T-helper 1 cell treated with Interleukin-12 subunit alpha and Interleukin-12 subunit beta and Interleukin-4 antibody, amounts not matched to agents 30 μg/mL and 1 μg/mL, for 36 hours (primary cell): ENCODE data around the gene PKHD1.
A peak's percentile ranks its signal among the peaks of the same experiment; 100 is the strongest.

ENCODE experiments used
- H3K27ac Mint-ChIP-seq: one replicate; pipeline ENCODE4 v1.8.0; 2021; ENCODE audit warnings: mild to moderate bottlenecking, mixed read lengths
- H3K27me3 Mint-ChIP-seq: one replicate; pipeline ENCODE4 v1.8.0; 2021; ENCODE audit warnings: low read depth, mixed read lengths
- H3K36me3 Mint-ChIP-seq: one replicate; pipeline ENCODE4 v1.8.0; 2021; ENCODE audit warnings: low read depth, mixed read lengths
- H3K4me1 Mint-ChIP-seq: one replicate; pipeline ENCODE4 v1.8.0; 2021; ENCODE audit warnings: low read depth, mixed read lengths
- H3K4me3 Mint-ChIP-seq: one replicate; pipeline ENCODE4 v1.8.0; 2021; ENCODE audit warnings: mild to moderate bottlenecking, moderate library complexity, mixed read lengths
- H3K9me3 Mint-ChIP-seq: one replicate; pipeline ENCODE4 v1.8.0; 2021; ENCODE audit warnings: mixed read lengths

Gene PKHD1

DNA sequence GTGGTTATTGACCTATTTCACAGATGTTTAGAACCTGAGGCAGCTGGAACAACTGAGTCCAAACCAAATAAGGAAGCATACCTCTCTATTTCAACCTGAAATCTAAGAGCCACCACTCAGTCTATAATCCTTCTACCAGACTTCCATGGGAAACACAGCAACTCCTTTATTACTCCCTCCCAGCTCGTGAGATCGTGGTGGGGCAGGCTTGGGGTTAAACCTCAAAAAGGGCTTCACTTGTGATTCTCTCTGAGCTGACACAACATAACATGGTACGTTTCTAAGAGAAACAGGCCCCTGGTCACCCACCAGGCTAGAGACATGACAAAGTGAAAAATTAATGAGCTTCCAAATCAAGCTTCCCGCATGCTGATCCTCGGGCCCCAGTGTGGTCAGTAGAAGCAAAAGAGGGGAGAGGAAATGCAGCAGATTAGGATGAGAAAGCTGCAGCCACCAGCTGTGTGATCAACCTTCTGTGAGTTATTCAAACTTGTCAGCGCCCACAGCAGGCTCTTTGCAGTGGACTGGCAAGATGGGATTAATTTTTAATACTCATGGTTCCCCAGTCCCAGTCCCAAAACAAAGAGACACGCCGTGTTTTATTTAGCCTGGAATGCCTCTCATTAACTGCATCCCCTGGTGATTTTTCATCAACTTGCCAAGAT is 9.3 kb downstream of the PKHD1 start:
- Mint-ChIP-seq H3K4me1 (no peaks in the 10 kb centered on the region), H3K27me3 (peaks cover 28% of the 10 kb centered on the region), H3K9me3 (no peaks in the 10 kb centered on the region)

DNA sequence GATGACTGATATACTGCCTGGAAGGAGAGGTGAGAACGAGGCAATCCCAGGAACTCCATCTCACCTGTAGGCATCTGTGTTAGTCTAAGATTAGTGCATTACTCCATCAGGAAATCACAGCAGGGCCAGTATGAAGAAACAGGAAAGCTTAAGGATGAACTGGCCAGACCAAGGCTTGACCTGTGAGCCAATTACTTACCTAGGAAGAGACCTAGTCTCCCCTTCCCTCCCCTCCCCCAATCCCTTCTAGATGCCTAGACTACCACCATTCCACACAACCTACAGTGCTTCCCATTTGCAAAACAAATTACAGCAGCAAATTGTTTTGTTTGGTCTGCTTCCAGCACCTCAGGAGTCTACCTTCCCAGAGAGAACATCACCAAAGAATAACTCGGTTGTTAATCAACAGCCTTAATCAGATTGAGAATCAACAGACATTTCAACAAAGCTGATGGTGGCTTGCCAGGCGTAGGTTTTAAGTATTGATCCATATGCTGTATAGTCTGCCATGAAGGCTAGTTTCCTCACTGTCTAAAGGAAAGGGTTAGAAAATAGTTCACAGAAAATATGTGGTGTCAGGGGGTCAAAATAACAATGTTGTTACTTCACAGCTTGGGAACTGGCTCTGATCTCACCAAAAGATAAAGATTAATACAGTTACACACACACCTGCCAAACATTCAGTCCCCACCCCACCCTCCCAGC is 10.1 kb downstream of the PKHD1 start:
- Mint-ChIP-seq H3K9me3 (no peaks in the 10 kb centered on the region), H3K27me3 (peaks cover 34% of the 10 kb centered on the region), H3K4me1 (no peaks in the 10 kb centered on the region), H3K27ac (no peak overlapping the region), H3K36me3 (no peaks in the 10 kb centered on the region), H3K4me3 (no peak overlapping the region)

More for the DNA sequence above, 9.3 kb downstream of the PKHD1 start:
- Mint-ChIP-seq H3K4me3 (no peak overlapping the region), H3K36me3 (no peaks in the 10 kb centered on the region), H3K27ac (no peak overlapping the region)

DNA sequence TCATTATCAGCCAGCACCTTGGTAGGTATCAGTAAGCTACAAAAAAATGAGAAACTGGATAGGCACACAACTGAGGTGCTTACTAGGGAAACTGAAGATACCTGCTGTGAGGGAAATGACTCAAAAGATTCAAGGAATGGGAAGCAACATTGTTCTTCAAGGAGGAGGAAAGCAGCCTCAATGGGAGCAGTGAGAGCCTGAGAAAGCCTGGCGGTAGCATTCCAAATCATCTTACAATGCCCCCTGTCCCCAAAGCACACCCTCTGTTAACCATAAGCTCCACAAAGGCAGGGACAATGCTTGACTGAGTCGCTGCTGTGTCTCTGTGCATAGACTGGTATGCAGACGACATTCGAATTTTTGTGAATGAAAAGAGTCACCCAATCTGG is 10.6 kb downstream of the PKHD1 start:
- H3K27me3 Mint-ChIP-seq, result peaks cover 40% of the 10 kb centered on the region
- H3K9me3 Mint-ChIP-seq, result no peaks in the 10 kb centered on the region
- no peaks in the 10 kb centered on the region for H3K4me1 Mint-ChIP-seq
- H3K27ac Mint-ChIP-seq, result no peak overlapping the region
- H3K4me3 Mint-ChIP-seq, result no peak overlapping the region
- H3K36me3 Mint-ChIP-seq, result no peaks in the 10 kb centered on the region

DNA sequence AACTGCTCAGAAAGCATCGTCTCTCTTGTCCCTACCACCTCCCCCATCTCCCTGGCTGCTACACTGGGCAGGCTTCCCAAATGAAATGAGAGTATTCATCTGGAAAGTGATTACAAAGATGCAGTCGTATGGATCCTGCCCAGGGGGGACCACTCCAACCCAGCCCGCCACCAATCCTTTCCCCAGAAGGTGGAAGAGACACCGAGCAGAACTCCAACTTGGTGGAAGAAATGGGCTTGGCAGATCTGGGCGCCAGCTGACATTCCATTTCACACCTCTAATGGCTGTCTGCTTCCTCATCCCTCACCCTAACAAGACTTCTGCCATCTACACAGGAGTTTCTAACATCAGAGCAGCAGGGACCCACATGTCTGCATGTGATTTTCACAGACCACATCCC is 12.7 kb downstream of the PKHD1 start:
- Mint-ChIP-seq H3K27ac (no peak overlapping the region), H3K4me3 (no peak overlapping the region), H3K4me1 (no peaks in the 10 kb centered on the region), H3K9me3 (no peaks in the 10 kb centered on the region), H3K27me3 (peaks cover 33% of the 10 kb centered on the region), H3K36me3 (no peaks in the 10 kb centered on the region)

DNA sequence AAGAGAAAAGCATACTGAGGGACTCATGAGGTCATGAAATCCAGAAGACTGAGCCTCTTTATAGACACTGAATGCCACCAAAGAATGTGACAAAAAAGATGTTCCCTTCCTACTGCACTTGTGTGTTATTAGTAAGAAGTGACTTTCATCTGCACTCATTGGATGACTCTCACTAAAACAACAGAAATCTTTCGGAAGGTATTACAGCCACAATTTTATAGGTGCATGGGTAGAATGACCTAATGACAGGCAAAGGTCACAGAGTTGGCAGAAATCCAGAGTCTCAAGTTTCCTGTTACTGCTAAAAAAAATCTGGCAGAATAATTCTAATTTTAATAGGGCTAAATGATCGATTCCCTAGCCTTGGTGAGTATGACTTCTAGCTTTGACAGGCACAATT is 13.3 kb downstream of the PKHD1 start:
- Mint-ChIP-seq H3K4me3 (no peak overlapping the region), H3K4me1 (no peaks in the 10 kb centered on the region), H3K9me3 (no peaks in the 10 kb centered on the region), H3K27me3 (peaks cover 33% of the 10 kb centered on the region), H3K27ac (no peak overlapping the region), H3K36me3 (no peaks in the 10 kb centered on the region)

DNA sequence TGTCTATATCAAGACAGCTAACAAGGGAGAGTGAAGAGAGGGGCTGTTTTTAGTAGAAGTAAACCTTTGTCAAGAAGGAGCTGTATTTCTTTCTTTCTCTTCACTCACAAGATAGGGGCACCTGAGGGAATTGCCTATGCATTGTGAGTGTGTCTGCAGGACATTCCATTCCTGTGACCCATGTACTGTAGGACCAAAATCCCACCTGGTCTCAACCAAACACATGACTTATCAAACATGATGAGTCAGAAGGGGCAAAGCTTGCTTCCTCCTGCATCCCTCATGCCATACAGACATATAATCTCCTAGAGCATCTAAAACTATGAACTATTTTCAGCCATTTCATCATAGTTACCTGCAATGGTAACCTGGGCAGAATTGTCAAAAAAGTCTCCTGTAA is 21.8 kb downstream of the PKHD1 start:
- no peak overlapping the region for H3K4me3 Mint-ChIP-seq

DNA sequence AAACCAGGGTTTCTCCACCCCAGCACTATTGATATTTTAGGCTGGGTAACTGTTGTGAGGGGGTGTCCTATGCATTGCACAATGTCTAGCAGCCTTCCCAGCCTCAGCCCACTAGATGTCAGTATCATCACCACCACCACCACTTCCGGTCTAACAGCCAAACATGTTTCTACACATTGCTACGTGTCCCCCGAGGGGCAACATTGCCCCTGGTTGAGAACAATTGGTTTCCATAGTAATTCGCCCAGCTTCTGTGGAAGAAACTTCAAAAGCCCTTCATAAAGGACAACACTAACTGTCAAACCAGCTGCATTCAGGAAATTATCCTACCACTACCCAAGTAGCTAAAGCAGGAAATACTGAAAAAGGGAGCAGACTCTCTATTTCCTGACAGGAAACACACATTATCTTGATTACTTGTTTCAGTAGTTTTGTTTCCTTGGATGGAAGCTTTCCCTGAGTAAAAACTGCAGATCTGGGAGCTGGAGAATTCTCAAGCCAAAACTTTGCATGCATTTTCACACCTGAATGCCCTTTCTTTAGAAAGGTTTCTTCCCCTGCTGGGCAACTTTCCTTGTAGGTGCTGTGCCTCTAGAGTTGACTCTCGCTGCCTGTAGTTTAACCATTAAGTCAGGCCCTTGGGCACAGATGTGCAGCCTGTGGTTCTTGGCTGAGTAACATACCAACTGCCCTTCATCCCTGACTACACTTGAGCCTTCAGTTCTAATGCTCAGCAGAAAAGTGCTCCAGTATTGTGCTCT is 23.6 kb downstream of the PKHD1 start:
- peak overlapping the region; percentile 61 for H3K4me3 Mint-ChIP-seq
- no peak overlapping the region for H3K27ac Mint-ChIP-seq
- H3K9me3 Mint-ChIP-seq, result no peaks in the 10 kb centered on the region
- H3K36me3 Mint-ChIP-seq, result no peaks in the 10 kb centered on the region
- peaks cover 12% of the 10 kb centered on the region for H3K4me1 Mint-ChIP-seq
- H3K27me3 Mint-ChIP-seq, result peaks cover 14% of the 10 kb centered on the region

More for the DNA sequence above, 21.8 kb downstream of the PKHD1 start:
- Mint-ChIP-seq H3K9me3 (no peaks in the 10 kb centered on the region), H3K27me3 (peaks cover 11% of the 10 kb centered on the region), H3K4me1 (peaks cover 12% of the 10 kb centered on the region), H3K36me3 (no peaks in the 10 kb centered on the region), H3K27ac (no peak overlapping the region)

DNA sequence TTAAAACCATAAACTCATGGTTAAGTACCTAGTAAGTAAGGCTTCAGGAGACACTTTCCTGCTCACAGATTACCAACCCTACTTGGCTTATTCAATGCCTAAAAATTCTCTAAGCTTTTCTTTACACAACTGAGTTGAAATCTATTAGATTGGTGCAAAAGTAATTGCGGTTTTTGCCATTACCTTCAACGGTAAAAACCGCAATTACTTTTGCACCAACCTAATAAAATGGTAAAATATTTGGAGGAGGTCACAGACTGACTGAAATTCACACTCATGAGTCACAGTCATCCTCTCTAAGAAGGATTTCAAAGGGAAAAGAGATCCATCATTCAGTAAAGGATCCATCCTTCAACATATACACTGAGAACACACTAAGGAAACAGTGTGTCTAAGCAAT is 25.9 kb downstream of the PKHD1 start:
- Mint-ChIP-seq H3K36me3 (no peaks in the 10 kb centered on the region), H3K27ac (no peak overlapping the region), H3K27me3 (peaks cover 13% of the 10 kb centered on the region), H3K4me3 (no peak overlapping the region), H3K4me1 (peaks cover 12% of the 10 kb centered on the region), H3K9me3 (no peaks in the 10 kb centered on the region)

DNA sequence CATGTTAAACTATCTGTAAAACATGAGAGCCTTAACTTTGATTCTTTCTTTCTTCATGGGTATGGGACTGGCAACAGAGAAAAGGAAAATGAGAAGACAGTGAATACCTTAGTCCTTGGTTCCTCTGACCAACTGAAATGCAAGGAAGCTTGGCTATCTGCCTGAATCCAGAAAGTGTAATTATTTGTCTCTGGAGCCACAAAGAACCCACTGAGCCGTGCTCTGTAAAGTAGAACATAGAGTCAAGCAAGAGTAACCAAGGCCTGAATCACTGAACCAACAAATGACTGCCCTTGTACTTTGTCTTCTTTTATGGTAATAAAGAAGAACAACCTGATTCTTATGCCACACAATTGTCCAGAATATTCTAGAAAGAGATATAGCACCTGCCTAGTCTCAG is 27.6 kb downstream of the PKHD1 start:
- Mint-ChIP-seq H3K4me1 (peaks cover 12% of the 10 kb centered on the region), H3K4me3 (no peak overlapping the region), H3K27ac (no peak overlapping the region), H3K27me3 (peaks cover 15% of the 10 kb centered on the region), H3K36me3 (no peaks in the 10 kb centered on the region), H3K9me3 (no peaks in the 10 kb centered on the region)

DNA sequence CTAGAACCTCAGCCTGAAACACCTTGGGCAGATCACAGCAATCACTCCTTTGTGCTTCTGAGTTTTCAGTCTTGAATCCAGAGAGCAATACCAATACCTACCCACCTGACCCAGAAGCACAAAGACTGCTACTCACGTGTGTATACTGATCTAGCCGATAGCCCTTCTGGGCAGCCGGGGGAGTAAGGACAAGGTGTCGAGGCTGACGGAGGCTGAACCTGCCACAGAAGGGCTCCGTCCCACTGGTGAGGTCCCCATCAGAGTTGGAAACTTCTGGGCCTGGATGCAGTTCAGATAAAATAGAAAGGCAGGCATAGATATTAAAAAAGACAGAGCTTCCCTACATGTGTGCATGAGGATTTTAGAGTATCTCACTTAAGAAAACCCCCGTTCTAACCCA is 32.0 kb downstream of the PKHD1 start:
- no peaks in the 10 kb centered on the region for H3K4me1 Mint-ChIP-seq
- H3K9me3 Mint-ChIP-seq, result no peaks in the 10 kb centered on the region
- no peak overlapping the region for H3K4me3 Mint-ChIP-seq
- H3K27me3 Mint-ChIP-seq, result peaks cover 16% of the 10 kb centered on the region
- no peaks in the 10 kb centered on the region for H3K36me3 Mint-ChIP-seq
- H3K27ac Mint-ChIP-seq, result no peak overlapping the region

DNA sequence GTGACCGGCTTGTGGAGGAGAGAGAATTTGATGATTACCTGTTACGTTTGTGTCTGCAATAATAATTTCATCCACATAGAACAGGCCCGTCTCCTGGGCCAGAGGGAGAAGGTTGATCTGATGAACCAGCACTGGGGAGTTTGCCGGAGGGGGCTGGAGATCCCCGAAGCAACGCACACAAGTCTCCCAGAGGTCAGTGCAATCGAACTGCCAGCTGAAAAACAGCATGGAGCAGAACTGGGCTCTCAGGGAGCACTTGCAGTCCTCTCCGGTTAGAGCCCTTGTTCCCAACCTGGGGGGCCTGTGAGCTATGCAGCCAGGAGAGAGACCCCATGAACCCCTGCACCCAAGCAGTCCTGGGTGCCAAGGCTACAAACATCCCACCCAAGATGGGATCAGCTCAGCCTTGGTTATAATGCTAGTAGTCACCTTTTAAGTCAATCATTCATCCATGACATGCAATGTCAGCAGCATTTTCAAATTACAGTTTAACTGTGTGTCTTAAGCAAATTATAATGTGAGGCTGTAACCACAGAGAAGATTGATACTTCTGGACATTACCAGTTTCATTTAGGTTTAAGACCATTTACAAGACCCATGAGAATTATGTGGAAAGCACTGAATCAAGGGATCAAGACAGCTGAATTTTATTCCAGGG is 34.2 kb downstream of the PKHD1 start:
- H3K4me3 Mint-ChIP-seq, result no peak overlapping the region
- H3K9me3 Mint-ChIP-seq, result no peaks in the 10 kb centered on the region
- H3K27me3 Mint-ChIP-seq, result peaks cover 14% of the 10 kb centered on the region
- no peaks in the 10 kb centered on the region for H3K36me3 Mint-ChIP-seq
- H3K27ac Mint-ChIP-seq, result no peak overlapping the region
- no peaks in the 10 kb centered on the region for H3K4me1 Mint-ChIP-seq

DNA sequence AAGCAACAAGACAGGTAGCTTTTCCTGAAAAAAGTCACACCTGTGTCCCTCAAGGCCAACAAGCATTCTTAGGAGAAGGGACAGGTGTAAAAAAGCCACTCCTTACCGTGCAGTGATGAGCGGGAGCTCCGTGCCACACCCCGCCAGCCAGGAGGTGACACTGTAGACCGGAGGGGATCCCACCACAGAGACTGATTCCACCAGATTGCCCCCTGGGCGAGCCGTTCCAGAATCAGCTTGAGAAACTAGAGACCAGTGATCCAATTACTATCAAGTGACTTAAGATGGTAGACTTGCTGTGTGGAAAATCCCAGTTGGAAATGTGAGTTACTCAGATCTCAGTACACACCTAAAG is 37.4 kb downstream of the PKHD1 start:
- Mint-ChIP-seq H3K4me1 (no peaks in the 10 kb centered on the region), H3K4me3 (no peak overlapping the region), H3K9me3 (no peaks in the 10 kb centered on the region), H3K27me3 (peaks cover 7% of the 10 kb centered on the region), H3K36me3 (no peaks in the 10 kb centered on the region), H3K27ac (no peak overlapping the region)

DNA sequence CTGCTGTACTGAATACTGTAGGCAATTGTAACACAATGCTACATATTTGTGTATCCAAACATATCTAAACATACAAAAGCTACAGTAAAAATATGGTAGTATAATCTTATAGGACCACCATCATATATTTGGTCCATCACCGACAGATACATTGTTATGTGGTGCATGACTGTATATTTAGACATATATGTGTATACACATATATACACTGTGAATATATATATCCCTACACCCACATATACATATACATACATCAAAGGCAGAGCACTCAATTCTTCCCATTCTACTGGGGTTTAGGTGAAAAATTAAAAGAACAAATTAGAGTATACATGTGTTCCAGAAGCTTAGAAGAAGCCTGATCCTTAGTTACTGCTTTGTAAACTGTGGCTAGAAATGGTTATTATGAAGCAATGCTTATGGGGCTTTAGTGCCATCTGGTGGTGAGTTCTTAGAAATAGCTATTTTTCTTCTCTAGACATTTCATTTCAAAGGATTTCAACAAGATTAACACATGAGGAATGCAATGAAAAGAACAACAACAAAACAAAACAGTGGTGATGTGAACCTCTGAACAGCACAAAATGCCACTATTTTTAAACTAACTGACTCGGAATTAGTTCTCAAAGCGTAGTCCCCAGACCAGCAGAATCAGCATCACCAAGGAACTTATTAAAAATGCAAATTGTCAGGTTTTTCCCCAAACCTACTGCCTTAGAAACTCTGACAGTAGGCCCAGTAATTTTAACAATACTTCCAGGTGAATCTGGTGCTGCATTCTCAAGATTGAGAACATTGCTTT is 38.0 kb downstream of the PKHD1 start:
- no peak overlapping the region for H3K27ac Mint-ChIP-seq
- peaks cover 7% of the 10 kb centered on the region for H3K27me3 Mint-ChIP-seq
- no peak overlapping the region for H3K4me3 Mint-ChIP-seq
- H3K9me3 Mint-ChIP-seq, result no peaks in the 10 kb centered on the region
- no peaks in the 10 kb centered on the region for H3K36me3 Mint-ChIP-seq
- H3K4me1 Mint-ChIP-seq, result no peaks in the 10 kb centered on the region

DNA sequence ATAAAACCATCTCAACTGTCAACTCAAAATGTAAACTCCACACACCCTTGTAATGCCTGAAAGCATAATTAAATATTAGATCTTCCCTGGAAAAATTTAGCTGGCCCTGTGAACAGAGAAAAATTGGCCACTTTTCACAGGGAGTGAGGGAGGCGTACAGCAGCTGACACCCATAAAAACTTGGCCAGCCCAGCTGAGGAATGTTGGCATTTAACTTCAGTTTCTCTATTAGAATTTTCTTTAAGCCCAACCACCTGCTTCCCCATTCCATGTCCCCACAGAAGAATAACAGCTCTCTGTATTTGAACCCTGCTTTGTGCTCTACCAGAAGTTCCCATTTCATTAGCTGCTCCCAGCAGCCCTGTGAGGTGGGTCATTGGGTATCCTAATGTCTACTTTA is 41.0 kb downstream of the PKHD1 start:
- H3K4me3 Mint-ChIP-seq, result no peak overlapping the region
- H3K27me3 Mint-ChIP-seq, result peaks cover 7% of the 10 kb centered on the region

More for the DNA sequence above, 41.0 kb downstream of the PKHD1 start:
- Mint-ChIP-seq H3K4me1 (no peaks in the 10 kb centered on the region), H3K27ac (no peak overlapping the region), H3K9me3 (no peaks in the 10 kb centered on the region), H3K36me3 (no peaks in the 10 kb centered on the region)
